Cerebellar cortex (tissue), 1 donor: ENCODE measurements around the gene BPIFB6.
"Not testable (repeated sequence)": the region's sequence is repeated elsewhere in the genome, so short reads cannot be mapped to it uniquely, and the experiment has no call there.

Experiments used
- DNase-seq: peaks from one replicate; pipeline ENCODE4 v3.0.0-alpha.2; 2015; ENCODE audit warnings: low spot score

Gene BPIFB6

DNA sequence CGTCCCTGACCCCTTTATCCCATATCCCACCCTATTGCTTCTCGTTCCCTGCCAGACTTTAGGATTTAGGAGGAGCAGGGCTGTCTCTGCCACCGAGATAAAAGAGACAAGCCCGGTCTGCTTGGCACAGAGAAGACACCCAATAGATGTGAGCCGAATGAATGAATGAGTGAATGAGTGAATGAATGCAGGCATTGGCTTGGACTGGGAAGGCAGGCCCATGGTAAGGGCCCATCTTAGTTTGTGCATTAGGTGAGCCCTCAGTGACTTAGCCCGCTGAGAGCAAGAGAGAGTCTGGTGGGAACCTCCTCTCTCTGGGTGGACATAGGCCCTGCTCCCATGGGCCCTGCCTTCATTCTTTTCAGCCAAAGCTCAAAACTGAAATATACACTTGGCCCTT, 879 bp upstream of the BPIFB6 start:
- no peak for DNase-seq

DNA sequence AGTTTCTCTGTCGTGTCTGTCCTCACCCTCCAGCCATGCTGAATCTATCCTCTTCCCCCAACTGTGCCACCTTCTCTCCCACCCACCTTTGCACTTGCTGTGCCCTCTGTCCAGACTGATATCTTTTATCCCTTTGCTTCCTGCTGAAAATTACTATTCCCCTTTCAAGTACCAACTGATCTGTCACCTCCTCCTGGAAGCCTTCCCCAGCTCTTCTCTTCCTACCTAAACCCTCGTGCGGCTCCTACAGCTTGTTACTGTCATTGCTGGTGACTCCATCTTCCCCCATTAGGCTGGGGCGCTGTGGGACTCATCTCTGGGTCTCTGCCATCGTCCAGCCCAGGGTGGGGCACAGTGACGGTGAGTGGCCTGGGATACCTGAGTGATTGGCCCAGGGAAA, 1.1 kb downstream of the BPIFB6 start:
- no peak for DNase-seq

DNA sequence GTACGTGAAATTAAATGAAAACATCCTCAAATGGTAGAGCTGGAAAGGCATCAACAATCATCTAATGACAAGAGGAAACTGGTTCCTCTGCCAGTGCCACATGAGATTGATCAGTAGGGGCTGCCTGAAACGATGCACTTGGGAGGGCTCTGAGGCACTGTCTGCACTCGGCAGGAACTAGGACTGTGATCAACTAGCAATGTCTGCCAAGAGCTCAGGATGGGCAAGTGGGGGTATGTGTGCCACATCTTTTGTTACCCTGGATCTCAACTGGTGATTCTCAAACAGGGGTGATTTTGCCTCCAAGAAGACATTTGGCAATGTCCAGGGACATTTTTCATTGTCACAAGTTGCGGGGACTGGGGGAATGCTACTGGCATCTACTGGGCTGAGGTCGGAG, 1.9 kb downstream of the BPIFB6 start:
- no peak for DNase-seq

DNA sequence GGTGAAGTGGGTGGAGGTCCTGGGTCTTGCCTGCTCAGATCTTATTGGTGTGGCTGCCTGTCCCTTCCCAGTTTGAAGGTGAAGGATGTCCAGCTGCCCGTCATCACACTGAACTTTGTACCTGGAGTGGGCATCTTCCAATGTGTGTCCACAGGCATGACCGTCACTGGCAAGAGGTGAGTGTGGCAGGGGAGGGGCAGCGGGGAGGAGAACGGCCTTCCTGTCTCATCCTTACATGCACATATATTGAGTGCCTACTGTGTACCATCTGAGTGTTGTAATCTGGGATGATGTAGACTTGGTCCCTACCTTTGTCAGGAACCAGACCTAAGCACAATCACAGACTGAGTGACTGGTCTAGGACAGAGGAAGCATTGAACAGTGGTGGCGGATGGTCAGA, 2.7 kb downstream of the BPIFB6 start:
- DNase-seq = no peak

DNA sequence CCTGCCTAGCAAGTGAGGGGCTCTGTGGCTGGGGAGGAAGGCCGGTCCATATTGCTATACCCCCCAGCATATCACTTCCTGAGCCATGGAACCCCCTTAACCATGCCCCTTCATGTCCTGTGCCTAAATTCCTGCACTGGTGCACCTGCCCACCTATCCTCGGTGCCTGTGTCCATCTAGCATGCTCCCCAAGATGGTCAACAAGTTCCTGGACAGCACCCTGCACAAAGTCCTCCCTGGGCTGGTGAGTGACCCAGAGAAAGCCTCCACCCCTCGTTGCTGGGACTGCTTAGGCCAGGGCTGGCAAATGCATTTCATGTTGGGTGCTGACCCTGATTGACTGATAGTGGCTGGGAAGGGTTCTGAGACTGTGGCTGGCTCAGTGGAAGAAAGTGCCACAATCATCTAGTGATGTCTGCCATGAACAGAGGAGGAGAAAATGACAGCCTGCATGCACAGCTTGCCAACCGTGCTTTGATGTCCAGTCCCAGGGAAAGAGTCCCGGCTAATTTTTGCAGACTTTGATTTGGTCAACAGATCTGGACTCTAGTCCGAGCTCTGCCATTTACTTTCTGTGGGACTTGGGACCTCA, 3.5 kb downstream of the BPIFB6 start:
- no peak for DNase-seq

DNA sequence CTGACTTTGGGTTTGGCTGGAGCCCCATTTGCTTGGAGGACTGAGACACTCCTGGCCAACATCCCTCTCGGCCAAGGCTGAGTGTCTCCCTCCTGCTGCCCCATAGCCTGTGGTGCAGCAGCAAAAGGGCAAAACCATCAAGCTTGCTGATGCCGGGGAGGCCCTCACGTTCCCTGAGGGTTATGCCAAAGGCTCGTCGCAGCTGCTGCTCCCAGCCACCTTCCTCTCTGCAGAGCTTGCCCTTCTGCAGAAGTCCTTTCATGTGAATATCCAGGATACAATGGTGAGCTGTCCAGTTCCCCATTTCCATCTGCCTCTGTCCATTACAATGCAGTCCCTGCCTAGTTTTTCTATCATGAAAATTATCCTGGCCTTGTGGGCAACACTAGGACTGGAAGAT, 6.0 kb downstream of the BPIFB6 start:
- DNase-seq = no peak

DNA sequence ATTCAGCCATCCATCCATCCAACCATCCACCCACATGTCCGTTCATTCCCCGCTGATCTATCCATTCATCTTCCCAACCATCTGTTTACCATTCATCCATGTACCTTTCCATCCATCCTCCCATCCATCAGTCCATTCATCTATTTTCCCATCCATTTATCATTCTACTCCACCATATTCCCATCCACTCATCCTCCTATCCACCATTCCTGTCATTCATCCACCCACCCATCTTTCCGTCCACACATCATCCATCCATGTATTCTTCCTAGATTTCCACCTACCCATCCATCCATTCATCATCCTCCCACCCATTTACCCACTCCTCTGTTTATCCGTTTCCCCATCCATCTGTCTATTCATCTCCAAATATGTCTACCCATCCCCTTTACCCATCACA, 6.8 kb downstream of the BPIFB6 start:
- DNase-seq = no peak

DNA sequence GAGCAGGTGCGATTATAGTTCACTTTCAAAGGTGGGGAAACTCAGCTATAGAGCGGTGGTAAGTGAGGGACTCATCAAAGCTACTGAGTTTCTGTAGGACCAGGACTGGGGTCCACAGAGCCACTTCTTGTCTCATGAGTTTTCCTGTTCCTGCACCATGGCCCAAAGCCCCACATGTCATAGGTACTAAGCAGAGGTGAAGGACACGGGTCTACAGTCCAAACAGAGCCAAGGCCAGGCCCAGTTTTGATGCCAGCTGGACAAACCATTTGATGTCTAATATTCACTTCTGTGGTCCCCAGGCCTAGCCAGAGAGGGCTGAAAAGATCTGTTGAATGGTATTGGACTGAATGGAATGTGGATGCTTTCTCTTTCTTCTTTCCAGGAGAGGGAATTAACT, 11.0 kb downstream of the BPIFB6 start:
- DNase-seq = no peak

DNA sequence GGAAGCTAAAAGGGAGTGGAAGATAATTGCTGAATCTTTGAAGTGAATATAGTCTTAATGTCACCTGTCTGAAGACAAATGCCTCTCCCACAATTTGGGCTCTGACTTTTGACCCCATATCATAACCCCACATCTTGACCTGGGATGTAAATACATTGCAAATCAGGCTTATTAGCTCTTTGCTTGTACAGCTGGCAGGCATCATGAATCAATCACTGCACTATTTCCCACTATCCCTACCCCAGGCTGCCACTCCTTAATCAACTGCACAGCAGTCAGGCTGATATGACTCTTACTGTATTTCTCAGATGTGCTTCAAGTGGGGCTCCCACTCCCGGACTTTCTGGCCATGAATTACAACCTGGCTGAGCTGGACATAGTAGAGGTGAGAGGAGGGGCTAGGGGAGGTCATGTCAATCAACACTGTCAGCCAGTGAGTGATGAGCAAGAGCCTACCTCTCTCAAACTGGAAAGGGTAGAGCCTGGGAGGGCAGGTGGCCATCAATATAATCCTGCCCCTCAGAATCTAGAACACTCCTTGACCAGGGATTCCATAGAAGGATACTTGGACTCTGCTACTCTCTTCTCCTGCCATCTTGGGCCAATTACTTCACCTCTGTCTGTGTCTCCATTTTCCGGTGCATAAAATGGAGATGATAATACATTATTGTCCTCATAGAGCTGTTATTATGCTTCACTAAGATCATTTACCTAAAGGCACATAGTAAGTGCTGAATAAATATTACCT, 11.7 kb downstream of the BPIFB6 start:
- DNase-seq = no peak

DNA sequence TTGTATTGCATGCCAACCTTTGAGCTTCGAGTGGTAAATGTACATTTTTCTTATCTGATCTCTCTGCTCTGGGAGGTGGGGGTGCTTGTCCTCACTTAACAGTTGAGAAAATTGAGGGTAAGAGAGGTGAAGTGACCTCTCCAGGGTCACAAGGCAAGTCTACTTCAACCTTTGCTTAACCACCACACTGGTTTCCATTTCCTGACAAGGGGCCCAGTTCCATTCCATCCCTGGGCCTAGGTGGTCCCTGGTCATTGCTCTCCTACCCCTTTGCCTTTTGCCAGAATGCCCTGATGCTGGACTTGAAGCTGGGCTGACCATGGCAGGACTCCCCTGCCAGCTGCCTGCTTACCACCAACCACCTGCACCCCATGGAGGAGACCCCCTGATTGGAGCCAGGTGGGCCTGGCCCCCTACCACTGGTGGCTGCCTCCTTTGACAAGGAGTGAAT, 12.3 kb downstream of the BPIFB6 start:
- DNase-seq = no peak

DNA sequence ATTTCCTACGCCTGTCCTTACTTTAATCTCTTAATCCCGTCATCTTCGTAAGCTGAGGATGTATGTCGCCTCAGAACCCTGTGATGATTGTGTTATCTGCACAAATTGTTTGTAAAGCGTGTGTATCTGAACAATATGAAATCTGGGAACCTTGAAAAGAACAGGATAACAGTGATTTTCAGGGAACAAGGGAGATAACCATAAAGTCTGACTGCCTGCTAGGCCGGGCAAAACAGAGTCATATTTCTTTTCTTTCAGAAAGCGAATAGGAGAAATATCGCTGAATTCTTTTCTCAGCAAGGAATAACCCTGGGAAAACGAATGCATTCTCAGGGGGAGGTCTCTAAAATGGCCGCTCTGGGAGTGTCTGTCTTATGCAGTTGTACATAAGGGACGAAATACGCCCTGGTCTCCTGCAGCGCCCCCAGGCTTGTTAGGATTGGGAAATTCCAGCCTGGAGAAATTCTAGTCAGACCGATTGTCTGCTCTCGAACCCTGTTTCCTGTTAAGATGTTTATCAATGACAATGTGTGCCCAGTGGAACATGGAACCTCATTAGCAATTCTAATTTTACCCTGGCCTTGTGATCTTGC, 13.8 kb downstream of the BPIFB6 start:
- not testable (repeated sequence) for DNase-seq

DNA sequence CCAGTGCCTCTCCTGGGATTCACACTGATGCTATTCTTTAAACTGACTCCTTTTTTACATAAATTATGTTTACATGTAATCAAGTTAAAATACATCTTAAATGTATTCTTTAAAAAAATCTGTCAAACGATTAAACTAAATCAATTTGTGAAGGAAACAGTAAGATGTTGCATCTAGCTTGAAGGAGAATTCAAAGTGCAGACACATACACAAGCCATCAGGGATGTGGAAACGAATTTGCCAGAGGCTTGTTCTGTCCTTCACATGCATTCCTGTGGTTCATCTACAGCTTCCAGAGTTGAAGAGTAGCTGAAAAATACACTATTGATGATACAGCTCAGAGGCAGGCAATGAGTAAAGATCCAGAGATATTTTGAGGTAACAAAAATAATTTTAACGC, 15.0 kb downstream of the BPIFB6 start:
- no peak for DNase-seq

DNA sequence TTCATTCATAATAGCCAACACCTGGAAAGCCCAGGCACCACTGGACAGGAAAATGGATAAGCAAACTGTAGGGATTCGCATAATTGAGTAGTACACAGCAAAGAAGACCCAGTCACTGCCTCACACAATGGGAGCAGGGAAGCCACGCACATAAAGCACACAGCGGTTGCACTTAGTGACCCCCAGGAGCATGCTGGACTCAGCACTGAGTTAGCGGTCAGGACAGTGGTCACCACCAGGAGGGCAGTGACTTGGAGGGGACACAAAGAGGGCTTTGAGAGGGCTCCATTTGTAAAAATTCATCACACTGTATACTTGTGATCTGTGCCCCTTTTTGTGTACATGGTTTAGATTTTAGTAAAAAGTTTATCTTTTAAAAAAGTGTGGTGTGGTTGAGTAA, 19.9 kb downstream of the BPIFB6 start:
- DNase-seq = no peak

DNA sequence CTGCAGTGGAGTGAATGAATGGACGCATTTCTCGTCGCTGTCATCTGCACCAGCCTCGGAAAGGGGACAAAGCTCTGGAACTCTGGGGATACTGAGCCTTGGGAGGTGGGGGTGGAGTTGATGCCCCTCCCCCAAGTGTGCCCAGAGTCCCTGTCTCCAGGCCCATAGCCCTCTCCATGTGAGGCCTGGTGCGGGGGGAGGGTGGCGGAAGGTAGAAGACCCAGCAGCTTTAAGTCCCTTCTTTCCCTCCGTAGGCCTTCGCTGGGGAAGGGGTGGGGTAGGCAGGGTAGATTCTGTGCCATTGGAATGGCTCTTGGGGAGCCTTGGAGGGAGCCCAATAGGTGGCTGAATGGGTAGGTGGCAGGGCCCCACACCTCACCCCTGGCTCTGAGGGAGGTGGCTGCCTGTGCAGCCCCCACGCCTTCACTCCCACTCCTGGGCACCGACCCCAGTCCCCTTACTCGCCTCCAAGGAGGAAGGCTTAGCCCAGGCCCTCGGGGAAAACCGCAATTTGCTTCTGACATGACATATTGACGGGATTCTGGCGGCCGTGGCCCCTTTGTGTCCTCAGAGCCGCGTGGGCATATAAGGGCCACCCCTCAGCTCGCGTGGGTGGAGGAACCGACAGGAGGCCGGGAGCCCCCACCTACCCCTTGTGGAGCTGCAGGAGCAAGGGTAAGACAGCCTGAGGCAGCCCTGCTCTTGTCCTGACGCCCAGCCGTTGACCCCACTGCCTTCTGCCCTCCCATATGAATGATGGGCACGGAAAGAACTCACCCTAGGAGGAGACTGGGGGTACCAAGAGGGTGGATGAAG, 22.1 kb downstream of the BPIFB6 start, which contains the start of gene BPIFB3:
BPIFB3 (plus strand) TSS at position 613 of the 816 bp plus-strand sequence. CDS start 1,533 bp downstream, outside the sequence.
- DNase-seq = no peak

DNA sequence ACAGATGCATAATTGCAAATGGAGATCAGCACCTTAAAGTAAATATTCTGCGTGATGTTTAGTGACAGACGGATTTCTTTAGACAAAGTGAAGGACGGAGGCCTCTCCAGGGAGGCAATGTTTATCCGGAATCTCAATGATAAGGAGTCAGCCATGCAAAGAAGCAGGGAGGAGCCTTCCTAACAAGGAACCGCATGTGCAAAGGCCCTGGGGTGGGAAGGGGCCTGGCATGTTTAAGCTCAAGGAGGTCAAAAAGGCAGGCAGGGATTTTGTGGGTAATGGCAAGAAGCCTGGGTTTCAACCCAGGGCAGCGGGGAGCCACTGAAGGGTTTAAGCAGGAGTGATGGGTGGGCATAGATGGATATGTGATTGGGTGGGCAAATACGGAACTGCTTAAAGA, 22.9 kb downstream of the BPIFB6 start:
- DNase-seq = no peak

DNA sequence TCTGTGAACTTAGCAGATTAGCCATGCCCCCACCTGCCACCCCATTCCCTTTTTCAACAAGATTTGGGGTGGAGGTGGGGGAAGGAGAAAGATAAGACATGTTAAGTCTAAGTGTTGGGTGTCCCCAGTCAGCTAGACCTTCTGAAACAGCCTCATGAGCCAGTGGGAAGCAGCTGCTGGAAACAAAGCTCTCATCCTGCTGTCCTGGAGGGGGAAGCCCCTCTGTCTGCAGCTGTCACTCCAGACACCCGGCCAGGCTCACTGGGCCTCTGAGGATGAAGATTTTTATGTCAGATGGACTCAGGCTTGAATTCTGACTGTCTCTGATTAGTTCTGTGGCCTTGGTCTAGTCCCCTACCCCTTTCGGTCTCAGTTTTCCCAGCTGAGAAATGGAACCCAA, 23.3 kb downstream of the BPIFB6 start:
- DNase-seq = no peak

DNA sequence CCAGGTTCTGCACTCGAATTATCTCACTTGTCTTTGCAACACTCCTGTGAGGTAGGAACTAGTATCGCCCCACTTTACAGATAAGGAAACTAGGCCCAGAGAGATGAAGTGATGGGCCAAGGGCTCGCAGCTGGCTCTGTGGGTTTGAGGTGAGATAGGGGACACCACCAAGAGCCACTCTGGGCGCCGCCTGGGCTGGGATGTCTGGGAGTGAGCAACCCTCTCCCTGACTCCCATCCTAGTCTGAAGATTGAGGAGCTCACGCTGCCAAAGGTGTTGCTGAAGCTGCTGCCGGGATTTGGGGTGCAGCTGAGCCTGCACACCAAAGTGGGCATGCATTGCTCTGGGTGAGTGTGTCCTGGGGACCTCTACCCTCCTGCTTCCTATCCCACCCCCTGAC, 27.7 kb downstream of the BPIFB6 start:
- no peak for DNase-seq

DNA sequence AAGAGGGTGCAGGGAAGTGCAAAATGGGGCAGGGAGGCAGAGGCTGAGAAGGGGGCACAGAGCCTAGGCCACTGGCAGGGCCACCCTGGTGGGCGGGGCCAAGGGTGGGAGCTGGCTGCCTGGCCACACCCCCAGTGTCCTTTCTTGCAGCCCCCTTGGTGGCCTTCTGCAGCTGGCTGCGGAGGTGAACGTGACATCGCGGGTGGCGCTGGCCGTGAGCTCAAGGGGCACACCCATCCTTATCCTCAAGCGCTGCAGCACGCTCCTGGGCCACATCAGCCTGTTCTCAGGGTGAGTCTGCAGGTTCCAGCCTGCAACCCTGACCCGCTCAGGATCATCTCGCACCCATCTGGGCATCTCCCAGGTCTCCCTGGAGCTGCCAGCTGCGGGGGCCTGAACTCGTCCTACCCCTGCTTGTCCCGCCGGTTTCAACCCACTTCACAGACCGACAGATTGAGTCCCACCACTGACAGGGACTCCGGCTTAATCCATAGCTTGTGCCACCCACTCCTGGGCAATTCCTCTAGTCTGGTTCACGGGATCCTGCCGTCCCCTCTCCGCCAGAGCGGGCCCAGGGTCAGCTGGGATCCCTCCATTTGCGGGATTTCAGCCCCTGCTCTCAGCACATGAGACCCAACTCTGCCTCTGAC, 28.4 kb downstream of the BPIFB6 start:
- DNase-seq = no peak

DNA sequence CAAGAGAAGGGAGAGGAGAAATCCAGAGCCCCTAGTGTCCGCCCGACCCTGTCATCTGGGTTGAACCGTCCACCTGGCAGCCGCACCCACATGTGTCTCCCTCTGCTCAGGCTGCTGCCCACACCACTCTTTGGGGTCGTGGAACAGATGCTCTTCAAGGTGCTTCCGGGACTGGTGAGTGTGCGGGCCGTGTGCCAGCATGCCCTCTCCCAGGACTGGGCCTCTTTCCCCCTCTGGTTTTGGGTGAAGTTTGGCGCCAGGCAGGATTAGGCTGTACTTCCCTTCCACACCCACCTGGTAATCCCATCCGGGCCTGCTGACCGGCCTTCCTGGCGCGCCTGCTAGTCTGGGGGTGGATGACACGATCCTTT, 30.2 kb downstream of the BPIFB6 start:
- no peak for DNase-seq

DNA sequence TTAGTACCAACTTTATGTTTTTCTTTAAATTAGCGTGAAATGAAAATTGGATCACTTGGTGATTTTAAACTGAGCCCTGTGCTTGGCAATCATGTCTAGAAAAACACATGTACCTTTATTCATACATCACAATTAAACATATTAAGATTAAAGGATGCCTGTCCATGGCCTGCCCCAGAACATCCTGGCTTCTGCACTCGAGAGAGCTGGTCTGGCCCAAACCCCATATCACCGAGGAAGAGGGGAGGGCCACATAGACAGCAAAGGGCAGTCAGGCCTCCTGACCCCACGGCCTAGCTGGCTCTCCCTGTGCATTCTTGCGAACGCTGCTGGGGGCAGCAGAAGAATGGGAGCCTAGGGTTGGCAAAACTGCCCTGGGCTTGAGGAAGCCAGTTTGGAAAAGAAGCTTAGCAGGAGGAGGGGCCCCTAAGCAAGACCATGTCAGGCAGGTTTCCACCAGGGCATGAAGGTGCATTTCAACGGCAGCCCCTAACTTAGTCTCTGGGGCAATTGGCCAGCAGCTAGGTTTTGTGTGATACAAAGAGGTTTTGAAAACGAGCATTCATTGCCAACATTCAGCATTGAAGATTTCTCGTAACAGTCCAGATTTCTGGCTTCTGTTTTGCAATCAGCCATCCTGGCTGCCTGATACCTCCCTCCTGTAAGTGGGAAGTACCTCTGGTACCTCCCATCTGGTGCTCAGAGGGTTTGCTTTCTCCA, 30.8 kb downstream of the BPIFB6 start:
- no peak for DNase-seq

DNA sequence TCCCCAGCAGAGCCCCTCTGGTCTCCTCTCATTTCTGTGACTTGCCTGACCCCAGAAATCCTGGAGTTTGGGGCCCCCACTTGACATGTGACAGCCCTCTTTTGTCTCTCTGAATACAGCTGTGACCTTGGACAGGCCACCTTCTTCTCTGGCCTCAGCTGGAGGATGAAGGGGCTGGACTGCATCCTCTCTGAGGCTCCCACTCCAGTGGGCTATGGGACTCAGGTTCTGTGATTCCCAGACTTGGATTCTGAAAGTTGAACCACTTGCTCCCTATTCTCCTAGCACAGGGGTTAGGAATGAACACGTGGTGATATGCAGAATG, 31.3 kb downstream of the BPIFB6 start:
- DNase-seq = no peak

DNA sequence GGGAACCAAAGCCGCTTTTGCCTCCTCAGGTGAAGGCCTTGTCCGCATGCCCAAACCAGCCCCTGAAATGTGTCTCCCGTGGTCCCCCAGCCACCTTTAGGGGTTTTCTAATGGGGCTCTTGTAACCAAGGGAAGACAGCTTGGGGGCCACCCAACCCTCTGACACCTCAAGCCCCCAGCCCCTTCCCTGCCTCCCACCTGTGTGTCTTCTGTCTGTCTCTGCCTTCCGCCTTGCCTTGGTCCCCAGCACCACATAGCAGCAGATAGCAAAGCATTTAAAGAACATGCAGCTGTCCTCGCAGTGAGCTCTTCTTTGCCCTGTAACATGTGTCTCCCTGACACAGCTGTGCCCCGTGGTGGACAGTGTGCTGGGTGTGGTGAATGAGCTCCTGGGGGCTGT, 31.8 kb downstream of the BPIFB6 start:
- no peak for DNase-seq
